Stromal cell of bone marrow (primary cell): ENCODE data around the gene NUAK2.

Source experiments
- DNase-seq: peaks from one replicate; pipeline ENCODE4 v3.0.0-alpha.2; 2012; ENCODE audit warnings: low read depth

Gene NUAK2

GRCh38 chr1:205346956-205347574 is 25.5 kb upstream of the NUAK2 start:
- no peak for DNase-seq

- DNase-seq, result no peak
Observed at GRCh38 chr1:205345761-205346160, 24.2 kb upstream of the NUAK2 start.

- no peak for DNase-seq
Observed at GRCh38 chr1:205344066-205344928, 22.8 kb upstream of the NUAK2 start.

- DNase-seq, result no peak
Observed at GRCh38 chr1:205343431-205344065, 22.0 kb upstream of the NUAK2 start.

- no peak for DNase-seq
Observed at GRCh38 chr1:205342986-205343385, 21.4 kb upstream of the NUAK2 start.

GRCh38 chr1:205340676-205341075 is 19.1 kb upstream of the NUAK2 start:
- DNase-seq, result no peak

GRCh38 chr1:205339717-205340116 is 18.2 kb upstream of the NUAK2 start:
- DNase-seq, result no peak

- DNase-seq, result no peak
Observed at GRCh38 chr1:205339197-205339702, 17.7 kb upstream of the NUAK2 start.

- DNase-seq, result no peak
Observed at GRCh38 chr1:205338011-205338410, 16.5 kb upstream of the NUAK2 start.

- no peak for DNase-seq
Observed at GRCh38 chr1:205337481-205337880, 15.9 kb upstream of the NUAK2 start.

GRCh38 chr1:205335692-205336091 is 14.1 kb upstream of the NUAK2 start:
- peak; percentile 53 for DNase-seq

GRCh38 chr1:205332015-205332791 is 10.7 kb upstream of the NUAK2 start:
- no peak for DNase-seq

GRCh38 chr1:205330150-205330549 is 8.6 kb upstream of the NUAK2 start:
- no peak for DNase-seq

- DNase-seq, result no peak
Observed at GRCh38 chr1:205329719-205330118, 8.2 kb upstream of the NUAK2 start.

GRCh38 chr1:205328476-205328875 is 6.9 kb upstream of the NUAK2 start:
- DNase-seq, result no peak

- no peak for DNase-seq
Observed at GRCh38 chr1:205326812-205327466, 5.4 kb upstream of the NUAK2 start.

GRCh38 chr1:205325334-205325884 is 3.9 kb upstream of the NUAK2 start:
- DNase-seq, result peak; percentile 61

- DNase-seq, result no peak
Observed at GRCh38 chr1:205324781-205325180, 3.2 kb upstream of the NUAK2 start.

GRCh38 chr1:205323794-205324193 is 2.2 kb upstream of the NUAK2 start:
- DNase-seq, result no peak

GRCh38 chr1:205321959-205322283 is 376 bp upstream of the NUAK2 start:
- DNase-seq, result no peak
